ENCODE data around the gene DRAP1. TPM values are rescaled to one million over a fixed set of nuclear protein-coding genes. Genes with fewer than 3 reads are reported as not detected.

The DRAP1 gene
- total RNA-seq, 3 donors from 2014 or later, result 39.9 to 74.8 (median 61.6) TPM

DNA sequence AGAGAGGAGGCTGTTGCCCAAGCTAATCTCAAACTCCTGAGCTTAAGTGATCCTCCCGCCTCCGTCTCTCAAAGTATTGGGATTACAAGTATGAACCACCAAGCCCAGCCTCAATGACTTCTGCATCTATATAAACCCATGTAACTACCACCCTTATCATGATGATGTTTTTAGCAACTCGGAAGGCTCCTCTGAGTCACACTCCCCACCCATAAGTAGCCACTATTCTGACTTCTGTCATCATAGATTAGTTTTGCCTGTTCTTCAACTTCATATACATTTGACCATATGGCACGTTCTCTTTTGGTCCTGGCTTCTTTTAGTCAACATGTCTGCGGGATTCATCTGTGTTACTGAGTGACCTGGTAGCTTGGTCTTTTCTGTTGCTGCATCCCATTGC, 12.6 kb upstream of the DRAP1 start:
- TF ChIP-seq, protein P1, sequence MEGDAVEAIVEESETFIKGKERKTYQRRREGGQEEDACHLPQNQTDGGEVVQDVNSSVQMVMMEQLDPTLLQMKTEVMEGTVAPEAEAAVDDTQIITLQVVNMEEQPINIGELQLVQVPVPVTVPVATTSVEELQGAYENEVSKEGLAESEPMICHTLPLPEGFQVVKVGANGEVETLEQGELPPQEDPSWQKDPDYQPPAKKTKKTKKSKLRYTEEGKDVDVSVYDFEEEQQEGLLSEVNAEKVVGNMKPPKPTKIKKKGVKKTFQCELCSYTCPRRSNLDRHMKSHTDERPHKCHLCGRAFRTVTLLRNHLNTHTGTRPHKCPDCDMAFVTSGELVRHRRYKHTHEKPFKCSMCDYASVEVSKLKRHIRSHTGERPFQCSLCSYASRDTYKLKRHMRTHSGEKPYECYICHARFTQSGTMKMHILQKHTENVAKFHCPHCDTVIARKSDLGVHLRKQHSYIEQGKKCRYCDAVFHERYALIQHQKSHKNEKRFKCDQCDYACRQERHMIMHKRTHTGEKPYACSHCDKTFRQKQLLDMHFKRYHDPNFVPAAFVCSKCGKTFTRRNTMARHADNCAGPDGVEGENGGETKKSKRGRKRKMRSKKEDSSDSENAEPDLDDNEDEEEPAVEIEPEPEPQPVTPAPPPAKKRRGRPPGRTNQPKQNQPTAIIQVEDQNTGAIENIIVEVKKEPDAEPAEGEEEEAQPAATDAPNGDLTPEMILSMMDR (IDR thresholded peaks at IDR 0.05), result no peak
- H3K9me3 ChIP-seq, result no peaks in the 10 kb centered on the region
- intact Hi-C loops (cut with DNase I, micrococcal nuclease), result no loop called here
- H3K4me3 ChIP-seq, result no peak overlapping the region
- no peaks in the 10 kb centered on the region for H3K36me3 ChIP-seq (ENCODE audit: low read depth)
- ATAC-seq (no peak), DNase-seq (no peak)
- peaks cover 1% of the 10 kb centered on the region for H3K4me1 ChIP-seq (ENCODE audit: low read depth)

DNA sequence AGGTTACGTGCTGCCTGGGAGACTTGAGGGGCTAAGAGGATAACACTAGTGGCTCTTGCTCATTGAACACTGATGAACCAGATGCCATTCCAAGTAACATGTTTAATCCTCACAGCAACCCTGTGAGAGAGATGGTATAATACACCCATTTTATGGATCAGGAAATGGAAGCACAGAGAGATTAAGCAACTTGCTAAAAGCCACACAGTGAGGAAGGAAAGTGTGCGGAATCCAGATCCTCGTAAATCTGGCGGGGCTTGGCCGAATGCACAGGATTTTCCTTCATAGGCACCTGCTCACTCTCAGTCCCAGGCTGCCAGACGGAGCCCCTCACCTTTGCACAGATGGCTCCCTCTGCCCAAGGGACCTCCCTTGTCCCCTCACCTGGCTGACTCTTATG, 11.3 kb upstream of the DRAP1 start:
- ATAC-seq, result no peak
- H3K4me1 ChIP-seq (ENCODE audit: low read depth), result peaks cover 9% of the 10 kb centered on the region
- H3K36me3 ChIP-seq (ENCODE audit: low read depth), result no peaks in the 10 kb centered on the region
- TF ChIP-seq, protein P1 (IDR thresholded peaks at IDR 0.05), result no peak
- no peak overlapping the region for H3K4me3 ChIP-seq
- intact Hi-C loops (cut with DNase I, micrococcal nuclease), result no loop called here
- no peaks in the 10 kb centered on the region for H3K9me3 ChIP-seq
- no peak for DNase-seq

DNA sequence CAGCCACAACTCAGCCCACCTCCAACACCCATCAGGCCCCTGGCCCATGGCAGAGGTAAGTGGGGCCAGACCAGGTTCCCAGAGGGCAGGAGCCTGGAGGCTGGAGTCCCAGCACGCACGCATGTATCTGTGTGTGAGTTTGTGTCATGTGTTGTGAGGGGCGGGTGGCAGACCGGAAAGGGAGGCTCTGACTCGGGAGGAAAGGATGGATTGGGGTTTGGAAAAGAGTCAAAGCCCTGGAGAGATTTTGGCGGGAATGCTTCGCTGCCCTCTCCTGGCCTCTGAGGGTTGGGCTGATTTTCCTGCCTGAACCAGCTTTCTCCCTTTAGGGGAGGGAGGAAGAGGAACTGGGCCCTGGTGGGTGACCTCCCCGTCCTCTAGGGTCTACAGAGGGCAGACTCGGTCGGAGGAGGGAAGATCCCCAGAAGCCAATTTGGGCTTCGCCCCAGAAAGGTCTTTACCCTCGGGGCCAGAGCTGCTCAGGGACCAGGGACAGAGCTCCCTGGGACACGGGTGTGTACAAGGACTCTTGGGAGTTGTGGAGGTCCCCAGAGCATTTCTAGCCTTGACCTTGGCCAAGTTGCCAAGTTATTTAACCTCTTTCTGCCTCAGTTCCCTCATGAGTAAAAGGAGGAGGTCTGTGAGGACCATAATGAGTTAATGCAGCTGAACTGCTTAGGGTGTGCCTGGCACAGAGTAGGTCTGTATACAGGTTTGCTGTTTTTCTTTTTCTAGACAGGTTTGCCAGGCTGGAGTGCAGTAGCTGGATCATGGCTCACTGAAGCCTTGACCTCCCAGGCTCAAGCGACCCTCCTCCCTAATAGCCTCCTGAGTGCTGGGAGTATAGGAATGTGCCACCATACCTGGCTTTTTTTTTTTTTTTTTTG, 7.3 kb upstream of the DRAP1 start:
- H3K4me3 ChIP-seq, result no peak overlapping the region
- TF ChIP-seq, protein P1 (IDR thresholded peaks at IDR 0.05), result no peak
- intact Hi-C loops (cut with DNase I, micrococcal nuclease), result no loop called here
- peak; percentile 37 for ATAC-seq
- H3K9me3 ChIP-seq, result no peaks in the 10 kb centered on the region
- peak in 2 of 3 donors; percentile 35 to 41 for DNase-seq
- peaks cover 20% of the 10 kb centered on the region for H3K4me1 ChIP-seq (ENCODE audit: low read depth)
- H3K36me3 ChIP-seq (ENCODE audit: low read depth), result no peaks in the 10 kb centered on the region

DNA sequence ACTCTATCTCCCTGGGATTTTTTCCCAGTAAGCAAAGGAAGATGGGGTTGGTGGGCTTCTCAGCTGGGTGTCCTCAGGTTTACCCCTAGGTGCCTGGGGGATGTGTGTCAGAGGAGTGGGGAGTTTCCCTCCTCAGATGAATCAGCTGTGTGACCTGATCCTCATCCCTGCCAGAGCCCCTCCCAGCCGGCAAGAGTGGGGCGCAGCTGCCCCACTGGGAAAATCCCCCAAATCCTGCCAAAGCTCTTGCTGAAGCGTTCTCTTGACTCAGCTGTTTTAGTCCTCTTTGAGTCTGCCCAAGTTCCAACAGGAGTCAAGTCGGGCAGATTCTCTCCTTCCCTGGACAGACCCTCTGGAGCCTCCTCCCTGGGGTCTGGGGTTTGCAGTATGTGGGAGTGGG, 6.4 kb upstream of the DRAP1 start:
- Histone ChIP-seq H3K4me1 (ENCODE audit: low read depth) (peaks cover 29% of the 10 kb centered on the region), H3K9me3 (no peaks in the 10 kb centered on the region), H3K4me3 (no peak overlapping the region), H3K36me3 (ENCODE audit: low read depth) (no peaks in the 10 kb centered on the region)
- TF ChIP-seq, protein P1 (IDR thresholded peaks at IDR 0.05), result no peak
- DNase-seq (no peak), ATAC-seq (no peak)
- intact Hi-C loops (cut with DNase I, micrococcal nuclease), result no loop called here

DNA sequence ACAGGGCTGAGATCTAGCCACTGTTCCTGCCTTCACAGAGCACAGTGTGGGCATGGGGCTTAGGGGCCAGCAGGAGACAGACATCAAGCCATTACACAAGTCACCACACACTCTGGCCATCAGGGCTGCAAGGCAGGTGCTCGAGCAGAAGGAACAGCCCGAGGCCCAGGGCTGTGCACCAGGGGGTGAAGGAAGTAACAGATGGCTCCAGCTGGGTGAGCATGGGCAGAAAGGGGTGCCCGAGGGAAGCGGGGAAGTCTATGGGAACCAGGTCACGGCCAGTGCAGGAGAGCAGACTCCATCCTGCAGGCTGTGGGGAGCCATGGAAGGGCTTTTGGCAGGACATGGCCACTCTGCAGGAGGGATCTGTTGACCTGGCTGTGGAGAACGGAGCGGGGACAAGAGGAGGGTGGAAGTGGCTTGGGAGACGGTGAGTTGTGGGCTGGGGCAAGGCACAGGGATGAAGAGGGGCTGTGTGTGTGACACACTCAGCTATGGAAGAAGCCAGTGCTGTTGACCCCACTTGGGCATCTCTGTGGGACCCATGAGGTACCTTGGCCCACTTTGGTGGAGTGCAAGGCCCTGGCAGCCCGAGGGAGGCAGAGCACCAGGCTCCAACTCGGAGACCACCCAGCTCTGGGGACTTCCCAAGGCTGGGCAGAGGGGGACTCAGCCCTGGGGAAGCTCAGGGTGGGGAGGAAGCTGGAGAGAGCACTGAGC, 4.0 kb upstream of the DRAP1 start:
- DNase-seq, result no peak
- no peak overlapping the region for H3K4me3 ChIP-seq
- H3K9me3 ChIP-seq, result no peaks in the 10 kb centered on the region
- H3K4me1 ChIP-seq (ENCODE audit: low read depth), result peaks cover 37% of the 10 kb centered on the region
- TF ChIP-seq, protein P1 (IDR thresholded peaks at IDR 0.05), result no peak
- H3K36me3 ChIP-seq (ENCODE audit: low read depth), result no peaks in the 10 kb centered on the region
- intact Hi-C loops (cut with DNase I, micrococcal nuclease), result no loop called here
- ATAC-seq, result no peak
